T1000 (cell line): ENCODE results near the gene BICRAL.
"Not testable (repeated sequence)": the region's sequence is repeated elsewhere in the genome, so short reads cannot be mapped to it uniquely, and the experiment has no call there.

Experiments
- DNase-seq: peaks from one replicate; lab custom pipeline; 2025; ENCODE audit warnings: mixed read lengths; lab: John Stamatoyannopoulos, UW

The BICRAL gene

DNA sequence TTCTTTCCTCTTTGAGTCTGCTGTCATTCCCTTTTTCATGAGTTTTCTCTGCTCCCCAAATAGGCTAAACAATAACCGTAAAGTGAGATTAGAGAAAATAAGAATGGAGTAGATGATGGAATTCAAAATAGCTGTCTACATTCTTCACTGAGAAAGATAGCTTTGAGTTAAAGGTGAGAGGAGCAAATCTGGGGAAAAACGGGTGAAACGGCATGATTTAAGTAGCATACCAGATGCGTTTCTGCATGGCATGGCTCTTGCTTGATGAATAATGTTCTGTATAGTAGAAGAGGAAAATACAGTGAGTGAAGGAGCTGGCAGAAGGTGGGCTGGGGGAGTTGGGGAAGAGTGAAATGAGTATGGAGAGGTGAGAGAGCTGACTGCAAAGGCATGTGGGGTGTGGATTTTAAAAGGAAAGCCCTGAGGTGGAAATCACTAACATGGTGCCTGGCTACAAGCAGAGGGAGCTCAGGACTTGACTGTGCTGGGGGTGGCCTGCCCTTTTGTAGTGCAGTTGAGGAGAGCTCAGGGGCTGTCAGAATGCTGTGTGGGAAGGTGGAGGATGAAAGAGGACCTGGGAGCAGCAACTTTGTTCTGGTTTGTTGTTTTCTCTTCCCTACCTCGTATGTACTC, 8.8 kb downstream of the BICRAL start:
- no peak for DNase-seq

DNA sequence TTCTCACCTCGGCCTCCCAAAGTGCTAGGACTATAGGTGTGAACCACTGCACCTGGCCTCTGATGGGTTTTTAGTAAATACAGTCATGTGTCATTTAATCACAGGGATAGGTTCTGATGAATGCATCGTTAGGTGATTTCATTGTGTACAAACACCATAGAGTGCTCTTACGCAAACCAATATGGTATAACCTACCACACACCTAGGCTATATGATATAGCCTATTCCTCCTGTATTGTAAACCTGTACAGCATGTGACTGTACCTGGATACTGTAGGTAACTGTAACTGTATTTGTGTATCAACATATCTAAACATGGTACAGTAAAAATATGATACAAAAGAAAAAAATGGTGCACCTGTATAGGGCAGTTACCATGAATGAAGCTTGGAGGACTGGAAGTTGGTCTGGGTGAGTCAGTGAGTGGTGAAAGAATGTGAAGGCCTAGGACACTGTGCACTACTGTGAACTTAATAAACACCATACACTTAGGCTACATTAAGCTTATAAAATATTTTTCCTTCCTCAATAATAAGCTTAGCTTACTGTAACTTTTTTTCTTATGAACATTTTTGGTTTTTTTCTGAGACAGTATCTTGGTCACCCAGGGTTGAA, 10.0 kb downstream of the BICRAL start:
- no peak for DNase-seq

DNA sequence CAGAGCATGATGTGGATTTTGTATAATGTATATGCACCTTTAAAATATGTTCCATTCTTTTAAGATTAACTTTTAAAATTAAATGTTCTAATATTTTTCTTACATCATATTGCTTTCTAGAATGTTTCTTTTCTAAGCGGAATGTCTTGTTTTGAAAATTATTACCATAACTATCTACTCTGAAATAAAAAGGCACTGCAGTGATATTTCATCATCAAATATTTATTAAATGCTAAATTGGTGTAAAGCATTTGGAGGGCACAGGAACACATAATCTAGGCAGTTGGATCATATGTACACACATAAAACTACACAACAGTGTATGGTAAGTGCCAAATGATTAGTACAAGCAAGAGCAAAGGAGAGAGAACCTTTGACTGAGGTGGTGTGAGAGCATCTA, 13.8 kb downstream of the BICRAL start:
- no peak for DNase-seq

DNA sequence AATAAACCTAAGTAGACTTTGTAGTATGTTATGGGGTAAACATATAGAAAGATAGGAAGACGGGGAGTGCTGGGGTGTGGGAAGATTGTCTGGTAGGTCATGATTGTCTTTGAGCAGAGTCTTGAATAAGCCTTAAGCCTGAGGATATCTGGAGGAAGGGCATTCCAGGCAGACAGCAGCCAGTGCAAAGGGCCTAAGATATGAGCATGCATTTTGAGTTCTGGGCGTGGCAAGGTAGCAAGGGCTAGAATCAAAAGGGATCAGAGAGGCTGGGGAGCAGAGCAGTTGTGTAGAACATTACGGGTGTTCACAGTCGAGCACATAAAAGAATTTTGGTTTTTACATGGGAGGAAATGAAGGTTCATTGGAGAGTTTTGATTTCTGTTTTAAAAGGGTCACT, 14.3 kb downstream of the BICRAL start:
- DNase-seq: no peak

DNA sequence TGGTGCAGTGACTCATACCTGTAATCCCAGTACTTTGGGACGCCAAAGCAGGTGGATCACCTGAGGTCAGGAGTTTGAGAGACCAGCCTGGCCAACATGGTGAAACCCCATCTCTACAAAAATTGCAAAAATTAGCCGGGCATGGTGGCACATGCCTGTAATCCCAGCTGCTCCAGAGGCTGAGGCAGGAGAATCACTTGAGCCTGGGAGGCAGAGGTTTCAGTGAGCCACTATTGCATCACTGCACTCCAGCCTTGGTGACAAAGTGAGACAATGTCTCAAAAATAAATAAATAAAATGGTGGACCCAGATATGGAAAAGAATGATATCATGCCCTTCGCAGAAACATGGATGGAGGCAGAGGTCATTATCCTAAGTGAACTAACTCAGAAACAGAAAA, 15.8 kb downstream of the BICRAL start:
- DNase-seq: not testable (repeated sequence)

DNA sequence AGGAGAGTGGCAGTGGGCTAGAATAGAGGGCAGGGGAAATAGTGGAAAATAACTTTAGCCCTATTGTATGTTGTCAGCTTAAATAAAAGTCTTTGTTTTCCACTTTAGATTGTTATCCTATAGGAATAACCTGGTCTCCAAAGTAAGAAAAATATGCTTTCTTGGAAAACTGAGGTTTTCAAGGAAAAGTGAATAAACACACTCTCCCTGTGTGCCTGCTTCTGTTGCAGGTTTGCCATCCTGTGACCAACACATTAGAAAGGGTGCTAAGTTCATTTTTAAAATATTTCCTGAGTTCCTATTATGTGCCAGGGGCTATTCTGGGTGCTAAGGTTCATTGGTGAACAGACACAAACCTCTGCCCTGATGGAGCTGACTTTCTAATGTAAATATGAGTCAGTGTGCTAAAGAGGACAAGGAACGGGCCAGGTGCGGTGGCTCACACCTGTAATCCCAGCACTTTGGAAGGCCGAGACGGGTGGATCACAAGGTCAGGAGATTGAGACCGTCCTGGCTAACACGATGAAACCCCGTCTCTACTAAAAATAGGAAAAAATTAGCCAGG, 23.5 kb downstream of the BICRAL start:
- DNase-seq: no peak

DNA sequence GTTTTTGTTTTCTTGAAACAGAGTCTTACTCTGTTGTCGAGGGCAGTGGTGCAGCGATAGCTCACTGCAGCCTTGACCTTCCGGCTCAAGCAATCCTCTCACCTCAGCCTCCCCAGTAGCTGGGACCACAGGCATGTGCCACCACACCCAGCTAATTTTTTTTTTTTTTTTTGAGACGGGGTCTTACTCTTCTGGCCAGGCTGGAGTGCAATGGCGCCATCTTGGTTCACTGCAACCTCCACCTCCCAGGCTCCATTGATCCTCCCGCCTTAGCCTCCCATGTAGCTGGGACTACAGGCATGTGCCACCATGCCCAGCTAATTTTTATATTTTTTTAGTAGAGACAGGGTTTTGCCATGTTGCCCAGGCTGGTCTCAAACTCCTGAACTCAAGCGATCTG, 24.5 kb downstream of the BICRAL start:
- DNase-seq: not testable (repeated sequence)

DNA sequence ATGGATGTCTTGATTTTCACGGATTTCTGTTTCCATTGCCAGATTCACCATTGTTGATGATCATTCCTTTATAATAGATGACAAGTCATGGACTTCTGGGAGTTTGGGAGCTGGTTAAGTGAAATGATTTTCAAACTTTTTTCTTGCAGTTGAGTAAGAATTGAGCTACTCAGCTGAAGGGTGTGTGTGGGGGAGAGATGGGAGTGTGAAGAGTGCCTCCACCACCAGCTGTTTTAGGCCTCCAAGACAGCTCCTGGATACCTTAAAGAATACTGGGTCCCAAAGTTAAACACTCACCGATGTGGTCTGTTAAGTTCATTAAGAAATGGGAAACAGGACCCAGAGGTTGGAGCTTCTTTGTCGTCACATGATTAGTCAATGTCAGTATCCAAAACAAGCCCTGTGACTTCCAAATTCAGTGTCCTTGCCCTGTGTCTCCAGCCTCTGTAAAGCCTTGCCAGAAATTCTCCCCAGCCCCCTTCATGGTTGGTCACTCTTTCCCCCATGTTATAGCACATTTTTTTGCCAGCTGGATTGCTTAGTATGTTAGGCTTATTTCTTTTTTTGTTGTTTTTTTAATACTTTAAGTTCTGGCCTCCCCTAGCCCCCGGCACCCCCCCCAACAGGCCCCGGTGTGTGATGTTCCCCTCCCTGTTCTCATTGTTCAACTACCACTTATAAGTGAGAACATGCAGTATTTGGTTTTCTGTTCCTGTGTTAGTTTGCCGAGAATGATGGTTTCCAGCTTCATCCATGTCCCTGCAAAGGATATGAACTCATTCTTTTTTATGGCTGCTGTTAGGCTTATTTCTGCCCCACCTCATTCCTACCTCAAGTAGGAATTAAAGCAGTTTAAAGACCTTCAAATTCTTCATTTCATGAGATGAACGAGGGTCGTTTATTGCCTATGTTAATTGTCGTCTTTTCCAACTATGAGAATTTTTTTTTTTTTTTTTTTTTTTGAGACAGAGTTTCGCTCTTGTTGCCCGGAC, 26.9 kb downstream of the BICRAL start:
- no peak for DNase-seq

GRCh38 chr6:42813074-42813645, 31.3 kb downstream of the BICRAL start:
- DNase-seq: no peak

DNA sequence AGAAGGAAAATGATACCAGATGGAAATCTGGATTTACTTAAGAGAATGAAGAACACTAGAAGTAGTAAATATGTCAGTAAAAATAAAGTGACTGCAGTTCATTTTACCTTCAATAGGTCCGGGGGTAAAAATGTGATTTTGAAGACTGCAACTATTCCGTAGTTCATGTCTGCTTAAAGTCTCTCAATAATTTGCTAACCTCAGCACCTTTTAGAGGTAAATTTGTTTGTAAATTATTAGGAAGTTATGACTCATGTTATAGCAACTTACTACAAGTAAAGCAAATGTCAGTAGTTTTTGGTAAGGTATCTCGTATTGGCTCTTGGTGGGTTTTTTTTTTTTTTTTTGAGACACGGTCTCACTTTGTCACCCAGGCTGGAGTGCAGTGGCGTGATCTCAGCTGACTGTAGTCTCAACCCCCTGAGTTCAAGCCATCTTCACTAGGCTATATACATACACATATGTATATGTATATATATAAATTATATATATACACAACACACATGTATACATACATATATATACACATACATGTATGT, 32.1 kb downstream of the BICRAL start:
- DNase-seq: no peak

DNA sequence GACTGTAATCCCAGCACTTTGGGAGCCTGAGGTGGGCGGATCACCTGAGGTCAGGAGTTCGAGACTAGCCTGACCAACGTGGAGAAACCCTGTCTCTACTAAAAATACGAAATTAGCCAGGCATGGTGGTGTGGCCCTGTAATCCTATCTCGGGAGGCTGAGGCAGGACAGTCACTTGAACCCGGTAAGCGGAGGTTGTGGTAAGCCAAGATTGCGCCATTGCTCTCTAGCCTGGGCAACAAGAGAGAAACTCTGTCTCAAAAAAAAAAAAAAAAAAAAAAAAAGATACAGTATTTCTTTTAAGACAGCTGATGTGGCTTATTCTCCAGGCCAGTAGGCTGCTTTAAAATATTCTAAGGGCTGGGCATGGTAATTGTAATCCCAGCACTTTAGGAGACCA, 33.9 kb downstream of the BICRAL start:
- not testable (repeated sequence) for DNase-seq

DNA sequence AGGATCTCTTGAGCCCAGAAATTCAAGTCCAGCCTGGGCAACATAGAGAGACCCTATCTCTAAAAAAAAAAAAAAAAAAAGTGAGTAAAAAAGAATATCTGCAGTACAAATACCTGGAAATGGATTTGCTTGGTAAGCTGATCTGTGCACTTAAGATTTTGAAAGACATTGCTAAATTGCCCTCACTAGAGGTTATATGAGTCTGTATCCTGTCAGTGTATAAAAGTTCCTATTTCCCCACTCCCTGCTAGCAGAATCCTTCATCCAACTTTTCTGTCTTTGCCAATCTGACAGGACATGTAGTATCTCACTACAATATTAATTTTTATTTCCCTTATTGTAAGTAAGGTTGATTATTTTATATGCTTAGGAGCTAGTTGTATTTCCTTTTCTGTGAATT, 36.1 kb downstream of the BICRAL start:
- DNase-seq: no peak

DNA sequence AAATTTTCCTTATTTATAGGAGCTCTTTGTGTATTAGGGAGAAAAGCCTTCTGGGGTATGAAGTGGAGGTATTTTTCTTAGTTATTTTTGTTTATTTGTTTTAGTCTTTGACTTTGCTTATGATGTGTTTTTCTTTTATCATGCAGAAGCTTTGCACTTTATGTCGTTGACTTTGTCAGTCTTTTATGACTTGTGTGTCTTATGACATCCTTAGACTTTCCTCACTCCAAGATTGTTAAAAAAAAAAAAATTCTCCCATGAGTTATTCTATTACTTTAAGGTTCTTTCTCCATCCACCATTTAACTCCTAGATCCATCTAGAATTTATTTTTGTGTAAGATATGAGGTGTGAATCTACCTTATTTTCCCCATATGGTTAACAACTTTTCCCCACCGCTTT, 36.6 kb downstream of the BICRAL start:
- DNase-seq: no peak

DNA sequence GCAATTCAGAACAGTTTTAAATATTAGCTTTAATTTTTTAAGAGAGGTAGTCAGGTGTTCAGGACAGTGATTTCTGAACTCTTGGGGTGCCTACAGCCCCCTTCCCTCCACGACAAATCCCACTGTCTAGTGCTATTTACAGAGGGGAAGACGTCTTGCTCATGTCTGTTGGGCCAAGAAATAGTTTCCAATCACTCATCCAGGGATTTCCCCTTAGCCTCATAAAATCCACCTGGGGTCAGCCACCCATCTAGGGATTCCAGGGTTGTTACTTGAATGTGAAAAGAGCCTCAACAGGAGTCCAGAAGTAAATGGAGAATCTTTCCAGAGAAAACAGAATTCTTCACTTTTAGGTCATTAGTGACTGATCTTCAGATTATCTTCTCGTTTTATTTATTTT, 37.0 kb downstream of the BICRAL start:
- DNase-seq: no peak

DNA sequence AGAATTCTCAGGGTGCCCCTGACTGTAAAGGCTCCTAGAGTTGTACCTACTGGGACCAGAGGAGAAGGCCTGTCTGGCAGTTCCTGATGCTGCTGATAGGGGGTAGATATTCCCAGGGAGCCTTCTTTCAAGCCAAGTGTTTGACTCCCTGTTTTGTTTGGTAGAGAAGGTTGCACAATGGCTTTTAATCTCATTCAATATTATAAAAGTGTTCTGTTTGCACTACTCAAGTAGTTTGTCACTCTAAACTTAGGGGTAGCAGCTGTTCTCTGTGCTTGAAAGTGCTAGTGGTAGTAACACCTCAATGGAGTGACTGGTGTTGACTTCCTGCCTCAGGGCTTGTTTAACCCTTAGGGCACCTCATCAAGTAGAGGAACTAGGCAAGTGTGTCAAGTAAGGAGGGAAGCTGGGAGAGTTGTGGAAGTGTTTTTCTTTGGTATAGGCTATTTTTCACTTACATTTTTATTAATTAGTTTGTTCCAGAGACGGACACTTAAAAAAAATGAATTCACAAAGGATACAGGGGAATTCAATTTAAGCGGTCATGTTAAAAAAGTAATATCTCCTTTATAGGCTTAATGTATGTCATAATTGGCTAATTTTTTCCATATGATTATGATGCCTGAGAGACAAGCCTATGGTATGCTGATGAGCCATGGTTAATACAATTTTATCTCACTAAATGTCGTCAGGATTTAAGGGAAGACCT, 38.1 kb downstream of the BICRAL start:
- DNase-seq: no peak

- no peak for DNase-seq
Observed at GRCh38 chr6:42820512-42821340, 38.9 kb downstream of the BICRAL start.

DNA sequence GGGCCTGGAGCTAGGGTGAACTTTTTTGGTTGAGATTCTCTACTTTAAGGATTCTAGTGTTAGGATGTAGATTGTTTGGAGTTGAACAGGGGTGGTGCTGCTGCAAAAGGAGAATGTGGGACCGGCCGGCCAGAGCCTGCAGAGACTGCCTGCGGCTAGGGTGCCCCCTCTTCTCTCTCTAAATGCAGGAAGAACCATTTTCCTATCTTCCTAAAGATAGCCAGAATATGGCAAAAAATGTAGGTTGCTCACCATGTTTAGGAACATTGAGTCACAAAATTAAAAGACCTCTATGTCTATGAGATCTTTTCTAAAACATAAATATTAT, 39.5 kb downstream of the BICRAL start:
- no peak for DNase-seq

- no peak for DNase-seq
Observed at GRCh38 chr6:42821846-42822245, 40.0 kb downstream of the BICRAL start.

DNA sequence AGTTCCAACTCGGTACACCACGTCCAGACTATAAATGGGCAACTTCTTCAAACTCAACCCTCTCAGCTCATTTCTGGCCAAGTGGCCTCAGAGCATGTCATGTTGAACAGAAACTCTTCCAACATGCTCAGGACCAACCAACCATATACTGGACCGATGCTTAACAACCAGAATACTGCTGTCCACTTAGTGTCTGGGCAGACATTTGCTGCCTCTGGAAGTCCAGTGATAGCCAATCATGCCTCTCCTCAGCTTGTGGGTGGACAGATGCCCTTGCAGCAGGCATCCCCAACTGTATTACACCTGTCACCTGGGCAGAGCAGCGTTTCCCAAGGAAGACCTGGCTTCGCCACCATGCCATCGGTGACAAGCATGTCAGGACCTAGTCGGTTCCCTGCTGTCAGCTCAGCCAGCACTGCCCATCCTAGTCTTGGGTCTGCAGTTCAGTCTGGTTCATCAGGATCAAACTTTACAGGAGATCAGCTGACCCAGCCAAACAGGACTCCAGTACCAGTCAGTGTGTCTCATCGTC, 47.8 kb downstream of the BICRAL start:
- no peak for DNase-seq

DNA sequence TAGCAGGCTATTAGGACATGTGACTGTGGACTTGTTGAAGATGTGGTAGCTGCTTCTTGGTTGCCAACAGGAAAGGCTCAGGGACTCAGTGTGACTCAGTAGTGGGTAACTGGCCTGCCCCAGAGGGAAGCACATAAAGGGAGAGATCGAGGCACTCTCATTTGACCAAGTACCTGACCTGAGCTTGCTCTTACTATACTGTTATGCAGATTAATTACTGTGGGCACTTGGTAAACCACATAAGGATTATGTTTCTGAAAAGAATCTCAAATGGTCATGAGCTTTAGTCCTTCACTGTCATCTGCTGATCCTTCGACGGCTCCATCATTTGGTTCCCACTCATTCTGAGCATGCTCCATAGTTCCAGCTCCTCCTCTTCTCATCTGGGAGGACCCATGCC, 49.4 kb downstream of the BICRAL start:
- no peak for DNase-seq
